ENCODE results near the gene AMOT.

- TF ChIP-seq CTCF (tag by site-specific recombination; IDR thresholded peaks at IDR 0.05) (no peak), ZBTB7A (tag by site-specific recombination; IDR thresholded peaks at IDR 0.05; ENCODE audit: low read depth) (no peak), ZNF362 (tag by site-specific recombination; IDR thresholded peaks at IDR 0.05) (no peak)
Observed at GRCh38 chrX:112846187-112846586, 5.6 kb upstream of the AMOT start.
